Neutrophil (primary cell): ENCODE measurements around the gene EXOSC9.

ENCODE experiments used
- H3K27ac ChIP-seq: fragments of 200-600 bp; sonication (generic); 2 replicates; pipeline ENCODE4 v1.5.1; 2016; ENCODE audit warnings: mild to moderate bottlenecking, moderate library complexity
- H3K27me3 ChIP-seq: fragments of 200-600 bp; sonication (generic); 2 replicates; pipeline ENCODE4 v1.6.0; 2016; ENCODE audit warnings: mild to moderate bottlenecking
- H3K36me3 ChIP-seq: fragments of 200-600 bp; sonication (generic); 2 replicates; pipeline ENCODE4 v1.5.1; 2017
- H3K4me1 ChIP-seq, 2 experiments: fragments of 200-600 bp in 1 of 2; sonication (generic) in 1 of 2; 1 replicate in 1 of 2; 2 replicates in 1 of 2; pipeline versions ENCODE4 v1.5.1 to v1.6.1; 2013 to 2016; ENCODE audit warnings: low read depth in 1 of 2, low read length in 1 of 2, mild to moderate bottlenecking in 1 of 2, moderate library complexity in 1 of 2; ENCODE audit not compliant: control insufficient read depth in 1 of 2, insufficient read depth in 1 of 2
- H3K4me3 ChIP-seq, 2 experiments: fragments of 200-600 bp in 1 of 2; sonication (generic) in 1 of 2; 1 replicate in 1 of 2; 2 replicates in 1 of 2; pipeline ENCODE4 v1.5.1; 2013 to 2016; ENCODE audit warnings: low read depth in 1 of 2, low read length in 1 of 2, mild to moderate bottlenecking in 1 of 2, moderate library complexity in 1 of 2
- H3K9me3 ChIP-seq: fragments of 200-600 bp; sonication (generic); 2 replicates; pipeline ENCODE4 v1.5.1; 2016
- TF ChIP-seq, protein P1 (sequence below): fragments of 200-600 bp; sonication (generic); IDR thresholded peaks from 2 replicates; pipeline ENCODE4 v1.5.1; 2016; ENCODE audit warnings: antibody characterized with exemption

The EXOSC9 gene

DNA sequence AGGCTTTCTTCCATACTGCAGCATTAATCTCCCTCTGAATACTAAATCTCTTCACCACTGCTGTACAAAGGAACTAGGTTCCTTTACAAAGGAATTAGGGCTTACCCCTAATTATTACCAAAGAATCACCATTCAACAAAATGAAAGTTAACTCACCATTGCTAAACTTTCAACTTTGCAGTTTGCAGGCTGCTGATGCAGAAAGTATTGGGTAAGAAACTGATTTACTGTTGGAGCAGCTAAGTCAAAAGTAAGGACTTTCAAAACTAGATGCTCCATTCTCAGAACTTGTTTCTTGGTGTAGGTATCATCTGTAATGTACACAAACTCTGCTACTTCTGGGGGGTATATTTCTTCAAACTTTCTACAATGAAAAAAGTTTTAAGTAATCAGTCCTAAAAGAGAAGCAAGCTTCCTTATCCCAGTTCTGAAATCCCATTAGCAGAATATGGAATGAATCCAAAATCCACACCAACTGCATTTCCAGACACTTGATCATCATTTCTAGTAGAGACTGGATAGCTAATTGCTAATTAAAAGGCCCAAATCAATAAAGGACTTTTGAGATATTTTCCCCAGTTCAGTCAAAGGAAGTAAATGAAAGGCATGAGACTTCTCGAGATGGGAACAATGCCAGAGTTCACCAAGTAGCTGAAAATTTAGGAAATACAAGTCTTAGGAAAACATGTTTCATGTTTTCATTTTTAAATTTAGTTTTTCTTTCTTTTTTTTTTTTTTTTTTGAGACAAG lies 18.3 kb downstream of the EXOSC9 start:
- TF ChIP-seq, protein P1, sequence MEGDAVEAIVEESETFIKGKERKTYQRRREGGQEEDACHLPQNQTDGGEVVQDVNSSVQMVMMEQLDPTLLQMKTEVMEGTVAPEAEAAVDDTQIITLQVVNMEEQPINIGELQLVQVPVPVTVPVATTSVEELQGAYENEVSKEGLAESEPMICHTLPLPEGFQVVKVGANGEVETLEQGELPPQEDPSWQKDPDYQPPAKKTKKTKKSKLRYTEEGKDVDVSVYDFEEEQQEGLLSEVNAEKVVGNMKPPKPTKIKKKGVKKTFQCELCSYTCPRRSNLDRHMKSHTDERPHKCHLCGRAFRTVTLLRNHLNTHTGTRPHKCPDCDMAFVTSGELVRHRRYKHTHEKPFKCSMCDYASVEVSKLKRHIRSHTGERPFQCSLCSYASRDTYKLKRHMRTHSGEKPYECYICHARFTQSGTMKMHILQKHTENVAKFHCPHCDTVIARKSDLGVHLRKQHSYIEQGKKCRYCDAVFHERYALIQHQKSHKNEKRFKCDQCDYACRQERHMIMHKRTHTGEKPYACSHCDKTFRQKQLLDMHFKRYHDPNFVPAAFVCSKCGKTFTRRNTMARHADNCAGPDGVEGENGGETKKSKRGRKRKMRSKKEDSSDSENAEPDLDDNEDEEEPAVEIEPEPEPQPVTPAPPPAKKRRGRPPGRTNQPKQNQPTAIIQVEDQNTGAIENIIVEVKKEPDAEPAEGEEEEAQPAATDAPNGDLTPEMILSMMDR = no peak
- H3K27me3 ChIP-seq = no peaks in the 10 kb centered on the region

DNA sequence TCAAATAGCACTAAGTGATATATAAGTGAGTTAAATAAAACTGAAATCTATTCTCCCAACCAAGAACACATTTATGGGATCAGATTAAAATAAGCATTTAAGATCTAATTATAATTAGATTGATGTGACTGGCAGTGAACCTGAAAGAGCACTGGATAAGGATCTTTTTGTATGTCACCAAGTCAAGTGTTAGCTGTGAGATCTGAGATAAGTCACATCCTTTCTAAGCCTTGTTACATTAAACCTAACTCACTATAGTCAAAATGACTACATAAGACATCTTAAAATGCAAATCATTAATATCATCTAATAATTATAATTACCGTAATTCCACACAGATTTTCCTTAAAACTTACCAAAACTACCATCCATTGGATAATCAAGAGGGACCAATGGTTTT lies 20.9 kb downstream of the EXOSC9 start:
- H3K36me3 ChIP-seq = peaks cover 14% of the 10 kb centered on the region
- TF ChIP-seq, protein P1 = no peak
- no peak overlapping the region for H3K4me3 ChIP-seq
- H3K9me3 ChIP-seq = no peaks in the 10 kb centered on the region
- H3K27ac ChIP-seq = no peak overlapping the region
- H3K27me3 ChIP-seq = no peaks in the 10 kb centered on the region
- H3K4me1 ChIP-seq = peaks cover 24 to 26% of the 10 kb centered on the region in 2 experiments

More for the DNA sequence above, 18.3 kb downstream of the EXOSC9 start:
- no peaks in the 10 kb centered on the region for H3K9me3 ChIP-seq
- H3K27ac ChIP-seq = no peak overlapping the region
- H3K36me3 ChIP-seq = peaks cover 36% of the 10 kb centered on the region
- peaks cover 24 to 26% of the 10 kb centered on the region in 2 experiments for H3K4me1 ChIP-seq
- no peak overlapping the region for H3K4me3 ChIP-seq

DNA sequence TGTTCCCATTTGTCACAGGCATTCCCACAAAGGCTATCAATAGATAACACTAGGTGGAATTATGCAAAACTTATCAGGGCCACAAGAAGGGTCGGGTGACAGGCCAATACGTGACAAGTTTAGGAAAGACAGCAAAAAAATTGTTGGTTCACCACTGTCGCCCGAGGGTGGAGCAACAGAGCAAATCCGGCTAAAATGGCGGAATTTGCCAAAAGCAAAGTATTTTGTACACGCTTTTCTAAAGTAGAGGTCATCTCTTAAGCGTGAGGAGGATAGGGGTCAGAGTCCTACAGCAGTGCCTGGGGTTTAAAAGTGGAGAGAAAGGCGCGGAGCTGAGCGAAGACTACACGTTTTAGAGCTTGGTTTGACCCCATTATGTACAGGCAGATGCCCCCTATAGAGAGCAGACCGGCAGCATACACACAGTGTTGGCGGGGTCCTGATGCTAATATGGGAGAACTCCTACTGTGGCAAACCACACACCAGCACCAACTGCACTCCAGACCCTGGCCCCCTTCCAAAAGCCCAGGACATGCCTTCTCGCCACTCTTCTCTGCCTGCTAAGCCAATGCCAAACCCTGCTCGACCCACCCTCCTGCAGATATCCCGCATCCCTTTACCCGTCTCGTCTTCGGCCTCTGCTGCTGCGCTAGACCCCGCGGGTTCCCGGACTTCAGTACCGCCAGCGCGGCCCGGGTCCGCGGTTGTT lies 21.8 kb downstream of the EXOSC9 start:
- H3K36me3 ChIP-seq = peaks cover 5% of the 10 kb centered on the region

DNA sequence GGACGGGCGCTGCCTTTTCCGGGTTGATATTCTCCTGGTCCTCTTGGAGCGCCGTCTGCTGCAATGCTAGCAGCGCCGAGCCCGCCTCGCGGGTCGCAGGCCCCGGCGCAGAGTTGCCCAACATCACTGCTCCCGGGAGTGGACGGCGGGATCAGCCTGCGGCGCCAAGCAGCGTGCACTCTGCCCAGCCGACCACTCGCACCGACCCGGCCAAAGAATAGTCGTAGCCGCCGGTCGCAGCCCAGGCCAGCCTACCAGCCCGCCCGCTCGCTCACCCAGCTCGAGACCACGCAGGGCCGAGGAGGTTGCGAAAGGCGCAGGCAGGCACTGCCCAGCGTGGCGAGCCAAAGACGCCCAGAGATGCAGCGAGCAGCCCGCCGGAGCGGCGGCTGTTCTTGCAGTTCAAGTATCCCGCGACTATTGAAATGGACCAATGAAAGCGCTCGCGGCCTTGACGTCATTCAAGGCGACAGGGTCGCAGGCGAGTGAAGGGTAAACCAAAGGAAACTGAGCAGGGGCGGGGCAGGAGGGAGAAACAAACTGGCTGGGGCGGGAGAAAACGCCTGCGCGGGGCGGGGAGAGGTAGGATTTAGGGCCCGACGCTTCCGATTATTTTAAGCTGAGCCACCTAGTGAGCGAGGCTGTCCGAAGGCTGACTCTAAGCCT lies 22.5 kb downstream of the EXOSC9 start, which contains the start of gene CCNA2:
CCNA2 (minus strand) TSS at position 379 of the 666 bp plus-strand sequence; CDS start at position 124, 255 bp downstream.
- no peaks in the 10 kb centered on the region for H3K36me3 ChIP-seq
- H3K9me3 ChIP-seq = no peaks in the 10 kb centered on the region
- peak within 1 kb of the TSS; percentile 57 for H3K27ac ChIP-seq
- H3K4me1 ChIP-seq = peaks cover 24 to 26% of the 10 kb centered on the region in 2 experiments
- H3K27me3 ChIP-seq = no peaks in the 10 kb centered on the region
- H3K4me3 ChIP-seq = peak within 1 kb of the TSS; percentile 71 to 75
- TF ChIP-seq, protein P1 = no peak

More for the DNA sequence above, 21.8 kb downstream of the EXOSC9 start:
- TF ChIP-seq, protein P1 = no peak
- H3K9me3 ChIP-seq = no peaks in the 10 kb centered on the region
- H3K4me3 ChIP-seq = peak overlapping the region; percentile 71 to 75
- peak overlapping the region; percentile 57 for H3K27ac ChIP-seq
- peaks cover 24 to 26% of the 10 kb centered on the region in 2 experiments for H3K4me1 ChIP-seq
- H3K27me3 ChIP-seq = no peaks in the 10 kb centered on the region

DNA sequence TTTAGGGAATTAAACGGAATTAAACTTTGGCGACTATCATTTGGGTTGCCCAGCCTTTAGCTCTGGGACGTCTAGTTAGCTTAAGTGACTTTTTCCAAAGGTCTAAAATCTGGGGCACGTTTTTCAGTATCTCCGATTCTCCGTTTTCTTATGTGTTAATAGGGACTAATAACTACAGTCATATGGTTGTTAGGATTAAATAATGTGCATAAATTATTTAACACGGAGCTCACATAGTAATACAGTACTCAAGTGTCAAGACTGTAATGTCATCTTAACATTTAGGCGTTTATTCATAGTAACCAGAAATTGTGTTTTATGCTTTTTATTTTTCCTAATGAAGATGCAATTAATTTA lies 23.0 kb downstream of the EXOSC9 start:
- TF ChIP-seq, protein P1 = no peak
- Histone ChIP-seq H3K27ac (peak overlapping the region; percentile 57), H3K36me3 (no peaks in the 10 kb centered on the region), H3K27me3 (no peaks in the 10 kb centered on the region), H3K4me1 (peaks cover 24 to 26% of the 10 kb centered on the region in 2 experiments), H3K4me3 (peak overlapping the region; percentile 71 to 75), H3K9me3 (no peaks in the 10 kb centered on the region)
